HG03135 (cell line): ENCODE data around the gene SCYL2.
"Not testable (repeated sequence)": the region's sequence is repeated elsewhere in the genome, so short reads cannot be mapped to it uniquely, and the experiment has no call there.

Experiments used
- ATAC-seq: cut with Tn5 transposase; IDR thresholded peaks from one replicate; pipeline ENCODE4 v1.9.1; 2021; ENCODE audit warnings: mild to moderate bottlenecking, moderate library complexity; ENCODE audit not compliant: unreplicated experiment

The SCYL2 gene, protein sequence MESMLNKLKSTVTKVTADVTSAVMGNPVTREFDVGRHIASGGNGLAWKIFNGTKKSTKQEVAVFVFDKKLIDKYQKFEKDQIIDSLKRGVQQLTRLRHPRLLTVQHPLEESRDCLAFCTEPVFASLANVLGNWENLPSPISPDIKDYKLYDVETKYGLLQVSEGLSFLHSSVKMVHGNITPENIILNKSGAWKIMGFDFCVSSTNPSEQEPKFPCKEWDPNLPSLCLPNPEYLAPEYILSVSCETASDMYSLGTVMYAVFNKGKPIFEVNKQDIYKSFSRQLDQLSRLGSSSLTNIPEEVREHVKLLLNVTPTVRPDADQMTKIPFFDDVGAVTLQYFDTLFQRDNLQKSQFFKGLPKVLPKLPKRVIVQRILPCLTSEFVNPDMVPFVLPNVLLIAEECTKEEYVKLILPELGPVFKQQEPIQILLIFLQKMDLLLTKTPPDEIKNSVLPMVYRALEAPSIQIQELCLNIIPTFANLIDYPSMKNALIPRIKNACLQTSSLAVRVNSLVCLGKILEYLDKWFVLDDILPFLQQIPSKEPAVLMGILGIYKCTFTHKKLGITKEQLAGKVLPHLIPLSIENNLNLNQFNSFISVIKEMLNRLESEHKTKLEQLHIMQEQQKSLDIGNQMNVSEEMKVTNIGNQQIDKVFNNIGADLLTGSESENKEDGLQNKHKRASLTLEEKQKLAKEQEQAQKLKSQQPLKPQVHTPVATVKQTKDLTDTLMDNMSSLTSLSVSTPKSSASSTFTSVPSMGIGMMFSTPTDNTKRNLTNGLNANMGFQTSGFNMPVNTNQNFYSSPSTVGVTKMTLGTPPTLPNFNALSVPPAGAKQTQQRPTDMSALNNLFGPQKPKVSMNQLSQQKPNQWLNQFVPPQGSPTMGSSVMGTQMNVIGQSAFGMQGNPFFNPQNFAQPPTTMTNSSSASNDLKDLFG

DNA sequence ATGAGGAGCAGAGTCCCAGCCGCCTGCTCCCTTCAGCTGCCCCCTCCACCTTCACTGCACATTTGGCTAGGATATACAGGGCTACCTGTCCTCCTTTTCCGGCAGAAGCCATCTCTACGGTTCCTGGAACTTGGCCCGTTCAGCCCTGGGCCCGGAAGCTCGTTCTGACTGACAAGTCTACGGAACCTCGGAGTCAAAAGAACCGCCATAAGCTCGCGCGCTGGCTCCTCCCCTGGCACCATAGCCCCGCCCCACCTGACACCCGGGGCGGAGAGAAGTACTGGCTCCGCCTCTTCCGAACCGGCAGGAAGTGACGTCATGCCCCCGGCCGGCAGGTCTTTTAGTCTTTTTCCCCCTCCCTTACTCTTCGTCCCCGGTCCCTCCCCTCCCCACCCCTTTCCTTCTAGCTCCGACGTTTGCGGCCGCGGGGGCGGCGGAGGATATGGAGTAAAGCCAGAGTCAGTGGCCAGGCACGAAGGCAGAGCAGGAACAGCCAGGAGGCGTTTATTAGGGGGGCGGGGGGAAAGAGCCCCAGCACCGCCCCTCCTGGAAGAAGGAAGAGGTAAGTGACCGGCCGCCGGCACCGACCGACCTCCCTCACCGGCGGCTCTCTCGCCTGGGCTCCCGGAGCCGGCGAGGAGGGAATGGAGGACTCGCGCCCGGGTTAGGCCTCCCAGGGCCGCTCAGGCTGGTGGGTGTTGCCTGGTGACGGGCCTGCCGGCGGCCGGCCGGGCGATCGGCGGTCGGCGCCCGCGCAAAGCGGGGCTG, at the start of gene SCYL2, which contains the start of gene DEPDC4:
Gene SCYL2, plus strand, starts transcription at position 343 of the 768 bp plus-strand sequence. CDS start 15,794 bp downstream, outside the sequence.
Gene DEPDC4, minus strand, starts transcription at position 245 of the 768 bp plus-strand sequence. Its CDS starts 3 bp downstream, at position 242.
- ATAC-seq: peak; percentile 94

DNA sequence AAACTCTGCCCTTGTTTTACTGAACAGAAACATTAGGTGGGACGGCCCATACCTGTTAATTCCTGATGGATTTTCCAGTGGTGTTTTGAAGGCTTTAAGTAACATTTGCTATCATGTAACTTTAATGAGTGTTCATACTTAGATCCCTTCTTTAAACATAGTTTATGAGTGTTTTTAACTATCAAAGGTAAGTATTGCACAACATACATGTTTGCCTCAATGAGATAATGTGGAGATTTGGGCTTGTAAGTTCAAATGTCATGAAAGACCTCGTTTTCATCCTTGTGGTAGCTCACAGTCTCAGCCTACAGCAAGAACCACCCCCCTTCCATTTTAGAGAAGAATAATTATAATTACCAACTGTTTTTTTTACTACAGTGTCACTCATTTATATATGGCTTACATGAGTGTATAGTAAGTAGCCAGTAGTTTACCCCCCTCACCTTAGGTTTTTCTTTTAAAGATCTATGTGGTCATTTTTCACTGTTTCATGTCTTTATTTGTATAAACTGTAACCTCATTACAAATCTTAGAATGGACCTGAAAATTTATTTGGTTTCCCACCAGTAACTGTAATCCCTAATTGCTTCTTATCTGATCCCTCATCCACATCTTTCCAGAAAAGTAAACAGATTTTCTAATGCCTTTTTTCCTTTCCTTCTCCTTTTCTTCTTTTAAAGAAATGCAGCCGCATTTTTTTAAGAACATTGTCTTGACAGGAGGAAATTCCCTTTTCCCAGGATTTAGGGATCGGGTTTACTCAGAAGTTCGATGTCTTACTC, 47.5 kb upstream of the SCYL2 start:
- ATAC-seq: no peak

DNA sequence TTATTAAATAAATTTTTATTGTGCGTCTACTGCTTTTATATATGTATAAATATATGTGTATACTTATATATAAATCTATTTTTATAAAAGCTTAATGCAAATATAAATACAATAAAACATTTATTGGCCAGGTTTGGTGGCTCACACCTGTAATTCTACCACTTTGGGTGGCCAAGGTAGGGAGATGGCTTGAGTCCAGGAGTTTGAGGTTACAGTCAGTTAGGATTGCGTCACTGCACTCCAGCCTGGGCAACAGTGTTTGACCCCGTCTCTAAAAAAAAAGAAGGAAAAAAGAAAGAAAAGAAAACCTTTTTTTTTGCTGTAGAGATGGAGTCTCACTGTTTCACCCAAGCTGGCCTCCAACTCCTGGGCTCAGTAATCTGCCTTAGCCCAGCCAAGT, 45.5 kb upstream of the SCYL2 start:
- ATAC-seq: no peak

DNA sequence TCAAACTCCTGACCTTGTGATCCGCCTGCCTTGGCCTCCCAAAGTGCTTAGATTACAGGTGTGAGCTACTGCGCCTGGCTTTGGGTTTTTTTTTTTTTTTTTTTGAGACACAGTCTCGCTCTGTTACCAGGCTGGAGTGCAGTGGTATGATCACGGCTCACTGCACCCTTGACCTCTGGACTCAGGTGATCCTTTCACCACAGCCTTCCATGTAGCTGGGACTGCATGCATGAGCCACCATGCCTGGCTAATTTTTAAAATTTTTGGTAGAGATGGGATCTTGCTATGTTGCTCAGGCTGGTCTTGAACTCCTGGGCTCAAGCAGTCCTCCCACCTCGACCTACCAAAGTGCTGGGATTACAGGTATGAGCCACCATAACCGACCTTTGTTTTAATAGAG, 44.8 kb upstream of the SCYL2 start:
- not testable (repeated sequence) for ATAC-seq

DNA sequence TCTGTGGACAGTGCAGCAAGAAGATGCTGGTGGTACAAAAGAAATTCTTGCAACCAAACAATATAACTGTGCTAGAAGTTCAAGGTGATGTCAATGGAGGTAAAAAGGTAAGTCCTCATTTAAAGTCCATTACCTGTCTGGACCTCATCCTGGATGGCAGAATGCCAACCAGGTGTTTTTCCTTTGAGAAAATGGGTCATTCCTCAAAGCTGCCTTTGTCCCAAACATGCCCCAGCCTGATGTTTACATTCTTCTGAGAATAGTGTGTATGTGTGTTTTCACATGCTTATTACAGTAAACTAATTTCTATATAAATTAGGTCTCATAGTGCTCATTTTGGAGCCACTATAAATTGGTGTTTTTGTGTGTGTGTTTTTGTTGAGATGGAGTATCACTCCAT, 41.5 kb upstream of the SCYL2 start:
- ATAC-seq: no peak

DNA sequence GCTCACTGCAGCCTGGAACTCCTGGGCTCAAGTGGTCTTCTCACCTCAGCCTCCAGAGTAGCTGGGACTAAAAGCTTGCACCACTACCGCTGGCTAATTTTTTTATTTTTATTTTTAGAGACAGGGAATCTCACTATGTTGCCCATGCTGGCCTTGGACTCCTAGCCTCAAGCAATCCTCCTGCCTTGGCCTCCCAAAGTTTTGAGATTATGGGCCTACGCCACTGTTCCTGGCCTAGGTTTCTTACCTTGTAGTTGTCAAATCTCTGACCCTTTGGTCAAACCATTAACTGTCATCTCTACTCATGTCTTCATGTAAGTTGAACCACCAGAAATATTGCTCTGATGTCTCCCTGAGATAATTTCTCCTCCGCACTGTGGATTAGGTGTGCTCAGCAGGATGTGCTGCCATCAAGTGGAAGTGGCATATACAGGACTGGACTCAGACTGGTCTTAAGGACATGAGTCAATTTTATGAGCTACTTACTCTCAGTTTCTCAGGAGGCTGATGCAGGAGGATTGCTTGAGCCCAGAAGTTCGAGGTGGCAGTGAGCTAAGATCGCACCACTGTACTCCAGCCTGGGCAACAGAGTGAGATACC, 37.8 kb upstream of the SCYL2 start:
- ATAC-seq: no peak

DNA sequence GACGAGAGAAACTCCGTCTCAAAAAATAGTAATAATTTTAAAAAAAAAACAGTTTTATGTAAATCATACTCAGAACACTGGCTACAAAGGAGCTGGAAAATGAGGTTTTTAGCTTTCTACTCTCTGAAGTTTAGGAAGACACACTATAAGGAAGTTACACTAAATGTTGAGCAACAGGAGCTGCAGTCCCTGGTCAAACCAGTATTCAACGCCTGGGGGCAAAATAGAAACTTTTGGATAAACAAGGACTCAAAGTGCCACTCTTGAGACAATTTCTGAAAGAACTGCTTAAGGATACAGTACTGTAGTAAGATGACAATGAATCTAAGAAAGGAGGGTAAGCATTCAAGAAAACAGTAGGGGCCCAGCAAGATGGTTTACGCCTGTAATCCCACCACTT, 37.1 kb upstream of the SCYL2 start:
- ATAC-seq: no peak

DNA sequence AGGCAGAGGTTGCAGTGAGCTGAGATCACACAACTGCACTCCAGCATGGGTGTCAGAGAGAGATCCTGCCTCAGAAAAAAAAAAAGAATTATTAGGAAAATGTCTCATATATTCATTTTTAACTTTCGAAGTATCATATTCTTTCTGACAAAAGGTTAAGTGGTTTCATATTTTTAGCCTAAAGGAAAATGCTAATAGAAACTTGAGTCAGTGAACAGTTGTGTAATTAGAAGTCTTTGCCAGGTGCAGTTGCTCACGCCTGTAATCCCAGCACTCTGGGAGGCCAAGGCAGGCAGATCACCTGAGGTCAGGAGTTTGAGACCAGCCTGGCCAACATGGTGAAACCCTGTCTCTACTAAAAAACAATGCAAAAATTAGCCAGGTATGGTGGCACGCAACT, 35.1 kb upstream of the SCYL2 start:
- ATAC-seq: not testable (repeated sequence)

DNA sequence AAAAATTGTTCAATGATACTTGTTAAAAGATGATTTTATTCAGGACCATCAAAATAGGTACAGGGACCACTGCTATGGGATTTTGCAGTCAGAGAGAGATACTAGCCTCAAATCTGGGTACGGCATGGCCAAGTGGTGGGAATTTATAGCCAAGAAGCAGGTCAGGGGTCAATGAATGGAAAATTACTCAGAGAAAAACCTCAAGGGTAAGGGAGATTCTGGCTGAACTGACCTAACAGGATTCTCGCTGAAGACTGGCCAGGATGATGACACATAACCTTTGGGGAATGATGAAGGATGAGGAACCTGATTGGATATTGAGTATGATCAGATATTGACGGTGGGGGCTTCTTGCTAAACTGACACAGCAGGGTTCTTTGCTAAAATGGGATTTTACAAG, 32.8 kb upstream of the SCYL2 start:
- ATAC-seq: no peak

DNA sequence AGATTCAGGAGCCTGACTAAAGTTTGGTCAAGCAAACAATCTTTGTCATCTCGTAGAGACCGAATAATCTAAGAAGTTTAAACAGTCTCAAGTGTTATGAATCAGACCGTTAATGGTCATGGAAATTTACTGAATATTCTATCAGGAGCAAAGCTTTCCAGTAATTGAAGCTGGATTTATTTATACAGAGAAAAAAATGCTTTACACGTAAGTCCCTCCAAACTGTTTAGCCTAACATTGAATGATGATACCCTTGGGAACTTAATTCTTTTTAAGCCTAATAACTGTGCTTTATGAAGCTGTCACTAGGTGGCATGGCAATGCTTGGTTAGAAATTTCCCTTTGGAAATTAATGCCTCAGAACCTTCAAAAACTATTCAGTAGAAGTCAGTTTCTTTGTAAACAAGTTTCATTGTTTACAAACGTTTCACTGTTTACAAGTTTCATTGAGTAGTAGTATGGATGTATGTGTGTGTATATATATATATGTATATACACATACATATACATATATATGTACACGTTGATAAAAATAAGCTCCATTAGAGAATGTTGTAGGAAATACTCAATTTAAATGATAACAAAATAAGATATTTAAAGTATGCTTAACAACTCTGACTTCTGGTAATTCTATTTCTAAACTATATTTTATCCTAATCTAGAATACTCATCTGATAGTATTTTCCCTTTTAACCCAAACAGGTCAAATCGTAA, 32.2 kb upstream of the SCYL2 start:
- no peak for ATAC-seq

DNA sequence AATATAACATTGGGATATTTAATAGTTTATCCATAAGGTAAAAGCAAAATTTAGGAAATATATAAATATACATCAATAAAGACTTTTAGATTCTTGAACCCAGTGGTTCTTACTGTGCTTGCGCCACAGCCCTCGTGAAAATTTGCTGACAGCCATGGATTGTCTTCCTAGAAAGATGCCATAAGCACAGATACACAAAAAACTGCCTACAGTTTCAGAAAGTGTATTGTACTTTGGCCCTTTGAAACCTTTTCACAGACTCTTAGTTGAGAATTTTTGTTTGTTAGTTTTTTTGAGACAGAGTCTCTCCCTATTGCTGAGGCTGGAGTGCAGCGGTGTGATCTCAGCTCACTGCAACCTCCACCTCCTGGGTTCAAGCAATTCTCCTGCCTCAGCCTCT, 28.2 kb upstream of the SCYL2 start:
- ATAC-seq: no peak

DNA sequence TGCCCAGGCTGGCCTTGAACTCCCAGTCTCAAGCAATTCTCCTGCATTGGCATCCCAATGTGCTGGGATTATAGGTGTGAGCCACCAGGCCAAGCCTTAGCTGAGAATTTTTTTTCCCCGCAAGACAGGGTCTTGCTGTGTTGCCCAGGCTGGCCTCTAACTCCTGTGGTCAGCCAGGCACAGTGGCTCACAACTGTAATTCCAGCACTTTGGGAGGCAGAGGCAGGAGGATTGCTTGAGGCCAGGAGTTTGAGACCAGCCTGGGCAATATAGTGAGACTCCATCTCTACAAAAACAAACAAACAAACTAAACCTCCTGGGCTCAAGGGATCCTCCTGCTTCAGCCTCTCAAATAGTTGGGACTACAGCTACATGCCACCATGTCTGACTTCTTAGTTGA, 27.4 kb upstream of the SCYL2 start:
- ATAC-seq: no peak

DNA sequence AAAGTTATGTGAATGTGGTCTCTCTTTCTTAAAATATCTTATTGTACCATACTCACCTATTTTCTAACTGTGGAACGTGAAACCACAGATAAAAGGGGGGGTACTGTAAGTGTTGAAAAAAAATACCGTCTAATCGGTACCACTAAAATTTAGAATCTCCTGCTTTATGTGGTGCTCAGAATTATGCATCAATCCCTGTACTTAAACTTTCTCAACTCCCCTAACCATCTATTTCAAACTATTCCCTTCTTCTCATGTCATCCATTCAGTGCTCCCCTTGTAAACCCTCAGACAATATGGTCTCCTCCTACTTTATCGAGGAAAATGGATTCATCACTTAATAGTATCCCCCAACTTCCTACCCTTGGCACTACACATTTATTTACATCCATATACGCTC, 23.8 kb upstream of the SCYL2 start:
- ATAC-seq: no peak

DNA sequence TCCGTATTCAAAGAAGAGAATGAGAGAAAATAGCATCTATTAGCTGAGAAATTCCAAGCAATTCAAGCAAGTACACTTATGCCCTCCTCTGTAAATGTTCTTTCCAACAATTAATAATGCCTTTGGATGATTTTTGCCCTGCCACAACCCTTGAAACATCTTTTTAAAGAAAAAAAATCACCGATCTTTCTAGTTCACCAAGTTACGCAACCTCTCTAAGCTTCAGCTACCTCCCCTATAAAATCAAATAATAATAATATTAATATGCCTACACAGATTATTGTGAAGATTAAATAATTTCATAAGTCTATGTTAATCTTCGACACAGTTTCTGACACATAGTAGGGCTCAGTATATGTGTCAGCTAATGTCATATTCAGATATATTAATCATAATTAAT, 19.2 kb upstream of the SCYL2 start:
- no peak for ATAC-seq

DNA sequence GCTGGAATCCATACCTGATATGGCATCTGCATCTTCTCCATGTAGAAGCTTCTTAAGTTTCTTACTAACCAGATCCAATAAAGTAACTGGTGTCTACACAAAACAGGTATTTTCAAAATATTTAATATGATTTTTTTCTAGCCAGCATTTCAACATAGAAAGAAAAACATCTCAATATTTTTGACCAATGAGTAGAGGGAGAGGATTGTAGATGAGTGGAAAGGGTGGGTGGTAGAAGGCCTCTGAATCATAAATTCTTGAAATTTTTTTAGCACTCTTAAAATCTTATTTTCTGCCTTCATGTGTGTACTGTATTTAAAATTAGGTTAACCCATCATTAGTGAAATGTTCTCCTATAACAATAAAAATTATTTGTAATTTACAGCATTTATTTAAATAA, 18.1 kb upstream of the SCYL2 start:
- no peak for ATAC-seq

DNA sequence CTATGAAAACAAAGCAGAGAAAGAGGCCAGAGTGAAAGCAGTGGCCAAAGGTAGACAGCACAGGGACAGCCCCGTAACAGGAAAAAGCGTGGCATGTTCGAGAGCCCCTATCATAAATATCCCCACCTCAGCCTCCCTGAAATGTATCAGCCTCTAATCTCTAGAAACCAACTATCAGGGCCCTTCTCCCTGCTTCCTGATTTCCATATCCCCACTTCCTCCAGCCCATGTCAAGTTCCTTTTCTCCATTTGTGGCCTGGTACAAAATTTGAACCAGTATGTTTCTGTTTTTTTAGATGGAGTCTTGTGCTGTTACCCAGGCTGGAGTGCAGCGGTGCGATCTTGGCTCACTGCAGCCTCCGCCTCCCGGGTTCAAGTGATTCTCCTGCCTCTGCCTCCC, 17.0 kb upstream of the SCYL2 start:
- ATAC-seq: no peak

DNA sequence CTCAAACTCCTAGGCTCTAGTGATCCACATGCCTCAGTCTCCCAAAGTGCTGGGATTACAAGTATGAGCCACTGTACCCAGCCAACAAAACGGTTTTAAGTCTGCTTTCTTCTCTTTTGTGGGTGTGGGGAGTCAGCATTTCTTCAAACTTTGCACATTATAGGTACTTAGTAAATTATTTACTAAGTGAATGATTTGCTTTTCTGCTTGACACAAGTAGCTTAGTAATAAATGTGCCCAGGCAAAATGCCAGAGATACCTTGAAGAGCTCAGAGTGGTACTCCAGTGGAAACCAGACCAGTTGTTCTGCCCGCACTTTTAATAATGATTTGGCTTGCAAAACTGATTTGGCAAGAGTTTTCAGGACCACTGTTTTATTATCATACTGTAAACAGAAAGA, 15.1 kb upstream of the SCYL2 start:
- no peak for ATAC-seq

DNA sequence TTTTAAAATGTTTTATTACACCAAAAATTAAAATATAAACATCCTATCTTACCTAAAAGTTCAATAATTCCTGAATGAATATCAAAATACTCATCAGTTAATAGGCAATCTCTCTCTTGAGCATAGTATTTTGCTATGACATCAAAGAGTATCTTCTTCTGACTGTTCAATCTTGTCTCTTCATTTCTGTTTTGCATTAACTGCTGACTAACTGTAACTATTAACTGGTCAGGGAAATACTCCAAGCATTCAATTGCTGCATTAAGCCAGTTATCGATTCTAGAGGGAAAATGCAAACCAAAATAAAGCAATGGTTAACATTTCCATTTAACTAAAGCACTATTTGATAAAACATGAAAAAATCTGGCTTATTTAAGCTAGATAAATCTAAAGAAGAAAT, 13.5 kb upstream of the SCYL2 start:
- no peak for ATAC-seq

DNA sequence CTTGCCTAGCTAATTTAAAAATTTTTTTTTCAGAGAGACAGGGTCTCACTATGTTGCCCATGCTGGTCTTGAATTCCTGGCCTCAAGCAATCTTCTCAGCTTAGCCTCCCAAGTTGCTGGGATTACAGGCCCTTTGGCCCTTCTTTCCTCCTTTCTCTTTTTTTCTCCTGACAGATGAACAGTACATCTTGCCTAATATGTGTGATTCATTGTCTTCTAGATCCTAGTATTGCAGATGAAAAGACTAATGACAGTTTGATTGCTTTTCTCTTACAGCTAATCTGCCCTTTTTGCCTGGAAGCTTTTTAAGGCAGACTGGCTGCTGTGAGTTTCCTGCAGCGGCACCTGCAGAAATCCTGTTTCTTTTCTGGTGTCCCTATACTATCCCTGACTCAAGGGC, 12.1 kb upstream of the SCYL2 start:
- no peak for ATAC-seq
